GM12878 (cell line): ENCODE results near the gene SORCS2. TPM values are rescaled to one million over a fixed set of nuclear protein-coding genes. Genes with fewer than 3 reads are reported as not detected.

ENCODE experiments used
- ATAC-seq: fragments of 200-7000 bp; cut with Tn5 transposase; 3 replicates; pipeline ENCODE4 v1.9.1; 2020; ENCODE audit warnings: mild to moderate bottlenecking, moderate library complexity
- BruUV-seq: library from RNA; stranded (reverse); fragments of 400-500 nt; replicated peaks from 2 replicates; lab custom pipeline; 2021; lab: Mats Ljungman, UMichigan
- CTCF ChIA-PET: fragments of 300-600 bp; sonication (Branson Sonifier 250); formaldehyde crosslinking; extraction: SDS; loops from one replicate; lab custom pipeline; 2021; ENCODE audit warnings: inconsistent platforms; lab: Yijun Ruan, JAX
- POLR2A ChIA-PET: fragments of 350-600 bp; formaldehyde crosslinking; extraction: SDS; loops from one replicate; lab custom pipeline; 2021; ENCODE audit warnings: inconsistent platforms; lab: Charles Lee
- RAD21 ChIA-PET: fragments of 300-600 bp; sonication (Branson Sonifier 250); formaldehyde crosslinking; loops from one replicate; lab custom pipeline; 2023; ENCODE audit warnings: antibody characterized with exemption; ENCODE audit not compliant: unreplicated experiment; lab: Charles Lee
- SMC1A ChIA-PET: fragments of 300-600 bp; sonication (Branson Sonifier 250); formaldehyde crosslinking; loops from one replicate; lab custom pipeline; 2023; ENCODE audit not compliant: unreplicated experiment, uncharacterized antibody; lab: Charles Lee
- DNase-seq: peaks from one replicate; pipeline ENCODE4 v3.0.0-alpha.2; 2011; ENCODE audit warnings: low read depth, low spot score
- FAIRE-seq: peaks from 3 replicates; lab custom pipeline; 2011; peaks lifted over from hg19 to GRCh38; lab: Jason Lieb, UNC
- H2AFZ ChIP-seq: 2 replicates; pipeline ENCODE4 v1.6.0; 2011; ENCODE audit warnings: low read depth, low read length, control low read depth; ENCODE audit not compliant: control insufficient read depth
- H3K27ac ChIP-seq: 2 replicates; pipeline ENCODE4 v1.5.1; 2011; ENCODE audit warnings: control low read depth; ENCODE audit not compliant: control insufficient read depth, insufficient read depth
- H3K27me3 ChIP-seq, 2 experiments: replicated peaks in 1 of 2; 2 replicates each; pipeline versions ENCODE4 v1.6.0 to v1.6.1; 2011; ENCODE audit warnings: low read length in 1 of 2; ENCODE audit not compliant: control insufficient read depth in 2 of 2, insufficient read depth in 2 of 2
- H3K36me3 ChIP-seq, 2 experiments: 2 replicates each; pipeline ENCODE4 v1.5.1; 2011; ENCODE audit warnings: low read length in 1 of 2; ENCODE audit not compliant: control insufficient read depth in 2 of 2, insufficient read depth in 2 of 2
- H3K4me1 ChIP-seq: 2 replicates; pipeline ENCODE4 v1.6.1; 2011; ENCODE audit warnings: mild to moderate bottlenecking, low read length, moderate library complexity, mixed read lengths; ENCODE audit not compliant: control insufficient read depth, insufficient read depth
- H3K4me2 ChIP-seq: 2 replicates; pipeline ENCODE4 v1.6.0; 2011; ENCODE audit warnings: control low read depth; ENCODE audit not compliant: control insufficient read depth, insufficient read depth
- H3K4me3 ChIP-seq: fragments of 200-600 bp; sonication (generic); 2 replicates; pipeline ENCODE4 v1.5.1; 2016
- H3K79me2 ChIP-seq: 2 replicates; pipeline ENCODE4 v1.6.0; 2011; ENCODE audit warnings: low read length; ENCODE audit not compliant: control insufficient read depth, insufficient read depth
- H3K9ac ChIP-seq: 2 replicates; pipeline ENCODE4 v1.8.0; 2011; ENCODE audit warnings: low read length, control low read depth, mixed read lengths; ENCODE audit not compliant: control insufficient read depth, insufficient read depth
- H3K9me3 ChIP-seq: replicated peaks from 3 replicates; pipeline ENCODE4 v1.5.1; 2011; ENCODE audit warnings: mild to moderate bottlenecking, low read length; ENCODE audit not compliant: control insufficient read depth, insufficient read depth
- H4K20me1 ChIP-seq: 2 replicates; pipeline ENCODE4 v1.6.0; 2011; ENCODE audit not compliant: control insufficient read depth, insufficient read depth
- ATF7 ChIP-seq: fragments of 450-650 bp; IDR thresholded peaks from 2 replicates; pipeline ENCODE4 v1.6.1; 2016; ENCODE audit warnings: low read depth, mild to moderate bottlenecking
- EGR1 ChIP-seq, 2 experiments: IDR thresholded peaks; 1 replicate in 1 of 2; 2 replicates in 1 of 2; pipeline ENCODE4 v1.6.1; 2011 to 2012; ENCODE audit warnings: low read depth in 2 of 2, low read length in 2 of 2, borderline replicate concordance in 1 of 2, mild to moderate bottlenecking in 1 of 2, moderate library complexity in 1 of 2
- ESRRA ChIP-seq: IDR thresholded peaks from 2 replicates; pipeline ENCODE4 v1.6.1; 2012; ENCODE audit warnings: mild to moderate bottlenecking, low read length, improper control_type of control experiment
- GABPA ChIP-seq: IDR thresholded peaks from 2 replicates; pipeline ENCODE4 v1.6.1; 2014; ENCODE audit warnings: antibody characterized with exemption, low read depth, mild to moderate bottlenecking, inconsistent platforms
- HDAC2 ChIP-seq: fragments of 200-600 bp; sonication (generic); IDR thresholded peaks from 2 replicates; pipeline ENCODE4 v1.6.1; 2017
- KDM1A ChIP-seq: fragments of 200-600 bp; sonication (generic); IDR thresholded peaks from 2 replicates; pipeline ENCODE4 v1.6.1; 2016; ENCODE audit warnings: borderline replicate concordance
- MEF2A ChIP-seq: IDR thresholded peaks from 2 replicates; pipeline ENCODE4 v1.6.1; 2011; ENCODE audit warnings: low read depth, mild to moderate bottlenecking, low read length, moderate library complexity; ENCODE audit not compliant: insufficient read depth
- NR2C2 ChIP-seq: IDR thresholded peaks from 2 replicates; pipeline ENCODE4 v1.6.1; 2011; ENCODE audit warnings: borderline replicate concordance, low read depth; ENCODE audit not compliant: control insufficient read depth, insufficient read length
- USF1 ChIP-seq: IDR thresholded peaks from 2 replicates; pipeline ENCODE4 v1.6.1; 2011; ENCODE audit warnings: borderline replicate concordance, low read depth, mild to moderate bottlenecking, moderate library complexity, mixed read lengths, low read length; ENCODE audit not compliant: insufficient read depth; ENCODE audit errors: extremely low read length
- ZNF24 ChIP-seq: fragments of 450-650 bp; IDR thresholded peaks from 2 replicates; pipeline ENCODE4 v1.6.1; 2017; ENCODE audit warnings: antibody characterized with exemption, mild to moderate bottlenecking
- WGBS: methylation state at CpG from one replicate; pipeline ENCODE4 v1.1.6; 2016; ENCODE audit warnings: low lambda C conversion rate; ENCODE audit not compliant: insufficient replicate concordance, insufficient coverage; ENCODE audit errors: missing lambda C conversion rate; 5-methylcytosine and 5-hydroxymethylcytosine counted together
- in situ Hi-C: fragments of 300-500 bp; cut with MboI; formaldehyde crosslinking; loops from 9 replicates; pipeline ENCODE4 v1.14.3; 2018; ENCODE audit warnings: mixed read lengths
- intact Hi-C: fragments of 100-400 bp; cut with micrococcal nuclease; formaldehyde crosslinking; loops from one replicate; pipeline ENCODE4 v1.14.2; 2022; ENCODE audit not compliant: unreplicated experiment
- polyA plus RNA-seq, 11 experiments: library from polyadenylated mRNA; depleted of rRNA in 4 of 11; unstranded in 6 of 11; stranded (reverse) in 5 of 11; fragments of >200 nt; fragmentation: Nextera tagmentation in 4 of 11; fragmentation: Illumina TruSeq in 1 of 11; extraction: Ambion mirVana in 4 of 11; extraction: Trizol in 1 of 11; gene quantifications; 1 replicate in 1 of 11; 2 replicates in 10 of 11; pipeline versions ENCODE4 v1.2.1 to v1.2.3, GENCODE V29; 2011 to 2016; ENCODE audit warnings: inconsistent platforms in 2 of 11, missing spikeins in 2 of 11, low read depth in 1 of 11
- total RNA-seq, 4 experiments: library from RNA; depleted of rRNA in 3 of 4; stranded (reverse); fragments of >200 nt in 3 of 4; fragmentation: Illumina TruSeq in 1 of 4; extraction: Trizol in 1 of 4; gene quantifications; 2 replicates each; pipeline versions ENCODE4 v1.2.1 to v1.2.3, GENCODE V29; 2013 to 2021
- TF ChIP-seq, protein P1 (sequence below): IDR thresholded peaks from 2 replicates; pipeline ENCODE4 v1.6.1; 2012; ENCODE audit warnings: improper control_type of control experiment, low read depth, low read length; ENCODE audit not compliant: insufficient replicate concordance

The SORCS2 gene
- total and polyA plus RNA-seq, 10 of the 15 experiments (the other 5 are each of a cell fraction or from before 2014, with no cell fraction given) = 0.01 to 0.15 (median 0.05) TPM; not detected in 5

DNA sequence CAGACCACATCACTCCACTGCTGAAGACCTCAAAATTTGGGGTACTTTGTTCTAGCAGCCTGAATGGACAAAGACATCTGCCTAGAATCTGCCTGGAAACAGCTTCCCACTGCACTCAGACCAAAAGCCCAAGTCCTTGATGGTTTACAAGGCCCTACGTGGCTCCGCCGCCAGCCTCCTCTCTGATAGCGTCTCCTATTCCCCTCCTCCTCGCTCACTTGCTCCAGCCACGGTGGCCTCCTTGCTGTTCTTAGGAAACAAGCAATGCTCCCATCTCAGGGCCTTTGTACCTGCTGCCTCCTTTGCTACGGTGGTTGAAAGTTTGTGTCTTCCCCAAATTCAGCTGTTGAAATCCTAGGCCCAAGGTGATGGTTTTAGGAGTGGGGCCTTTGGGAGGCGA is 34.7 kb upstream of the SORCS2 start:
- no TSS peak for BruUV-seq
- Histone ChIP-seq H3K27me3 (peaks cover 3 to 8% of the 10 kb centered on the region in 2 experiments; a peak in 3 of 4 replicates), H3K4me3 (no peak overlapping the region), H3K36me3 (no peaks in the 10 kb centered on the region), H3K9ac (no peak overlapping the region), H3K79me2 (no peaks in the 10 kb centered on the region), H2AFZ (no peak overlapping the region), H3K4me1 (no peaks in the 10 kb centered on the region), H4K20me1 (no peaks in the 10 kb centered on the region), H3K4me2 (no peak overlapping the region), H3K27ac (no peak overlapping the region), H3K9me3 (no peaks in the 10 kb centered on the region)
- no peak for FAIRE-seq
- TF ChIP-seq NR2C2 (no peak), ESRRA (no peak), EGR1 (IDR thresholded peaks at IDR 0.05; ENCODE audit: borderline replicate concordance in 1 of 2, low read depth in 2 of 2, low read length in 2 of 2) (no peak), GABPA (no peak), MEF2A (no peak), USF1 (no peak), ATF7 (no peak), HDAC2 (no peak), KDM1A (no peak), ZNF24 (no peak)
- TF ChIP-seq, protein P1, sequence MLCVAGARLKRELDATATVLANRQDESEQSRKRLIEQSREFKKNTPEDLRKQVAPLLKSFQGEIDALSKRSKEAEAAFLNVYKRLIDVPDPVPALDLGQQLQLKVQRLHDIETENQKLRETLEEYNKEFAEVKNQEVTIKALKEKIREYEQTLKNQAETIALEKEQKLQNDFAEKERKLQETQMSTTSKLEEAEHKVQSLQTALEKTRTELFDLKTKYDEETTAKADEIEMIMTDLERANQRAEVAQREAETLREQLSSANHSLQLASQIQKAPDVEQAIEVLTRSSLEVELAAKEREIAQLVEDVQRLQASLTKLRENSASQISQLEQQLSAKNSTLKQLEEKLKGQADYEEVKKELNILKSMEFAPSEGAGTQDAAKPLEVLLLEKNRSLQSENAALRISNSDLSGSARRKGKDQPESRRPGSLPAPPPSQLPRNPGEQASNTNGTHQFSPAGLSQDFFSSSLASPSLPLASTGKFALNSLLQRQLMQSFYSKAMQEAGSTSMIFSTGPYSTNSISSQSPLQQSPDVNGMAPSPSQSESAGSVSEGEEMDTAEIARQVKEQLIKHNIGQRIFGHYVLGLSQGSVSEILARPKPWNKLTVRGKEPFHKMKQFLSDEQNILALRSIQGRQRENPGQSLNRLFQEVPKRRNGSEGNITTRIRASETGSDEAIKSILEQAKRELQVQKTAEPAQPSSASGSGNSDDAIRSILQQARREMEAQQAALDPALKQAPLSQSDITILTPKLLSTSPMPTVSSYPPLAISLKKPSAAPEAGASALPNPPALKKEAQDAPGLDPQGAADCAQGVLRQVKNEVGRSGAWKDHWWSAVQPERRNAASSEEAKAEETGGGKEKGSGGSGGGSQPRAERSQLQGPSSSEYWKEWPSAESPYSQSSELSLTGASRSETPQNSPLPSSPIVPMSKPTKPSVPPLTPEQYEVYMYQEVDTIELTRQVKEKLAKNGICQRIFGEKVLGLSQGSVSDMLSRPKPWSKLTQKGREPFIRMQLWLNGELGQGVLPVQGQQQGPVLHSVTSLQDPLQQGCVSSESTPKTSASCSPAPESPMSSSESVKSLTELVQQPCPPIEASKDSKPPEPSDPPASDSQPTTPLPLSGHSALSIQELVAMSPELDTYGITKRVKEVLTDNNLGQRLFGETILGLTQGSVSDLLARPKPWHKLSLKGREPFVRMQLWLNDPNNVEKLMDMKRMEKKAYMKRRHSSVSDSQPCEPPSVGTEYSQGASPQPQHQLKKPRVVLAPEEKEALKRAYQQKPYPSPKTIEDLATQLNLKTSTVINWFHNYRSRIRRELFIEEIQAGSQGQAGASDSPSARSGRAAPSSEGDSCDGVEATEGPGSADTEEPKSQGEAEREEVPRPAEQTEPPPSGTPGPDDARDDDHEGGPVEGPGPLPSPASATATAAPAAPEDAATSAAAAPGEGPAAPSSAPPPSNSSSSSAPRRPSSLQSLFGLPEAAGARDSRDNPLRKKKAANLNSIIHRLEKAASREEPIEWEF = no peak
- in situ Hi-C loops (no loop called here), intact Hi-C loops (no loop called here)
- no peak for DNase-seq
- WGBS = 20% methylated on average over 8 of the region's 8 CpGs
- ChIA-PET CTCF (no interaction called here), POLR2A (no interaction called here), RAD21 (no interaction called here), SMC1A (no interaction called here)
- no peak for ATAC-seq
